ENCODE measurements around the gene ATL2. TPM values are rescaled to one million over a fixed set of nuclear protein-coding genes. Genes with fewer than 3 reads are reported as not detected.

Gene ATL2
- total RNA-seq, 1 experiment from 2014 or later, result 66.7 TPM

DNA sequence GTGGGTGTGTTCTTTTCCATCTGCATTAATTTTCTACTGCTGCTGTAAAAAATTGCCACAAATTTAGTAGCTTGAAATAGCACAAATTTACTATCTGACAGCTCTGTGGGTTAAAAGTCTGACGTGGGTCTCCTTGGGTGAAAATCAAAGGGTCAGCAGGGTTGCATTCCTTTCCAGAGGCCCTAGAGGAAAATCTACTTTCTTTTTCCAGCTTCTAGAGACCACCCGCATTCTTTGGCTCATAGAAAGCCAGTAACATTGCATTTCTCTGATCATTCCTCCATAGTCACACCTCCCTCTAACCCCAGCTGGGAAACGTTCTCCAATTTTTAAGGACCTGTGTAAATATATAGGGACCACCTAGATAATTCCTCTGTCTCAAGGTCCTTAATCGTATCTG lies 128.8 kb downstream of the ATL2 start:
- WGBS (ENCODE audit: extremely low coverage, insufficient read length, low lambda C conversion rate), result no CpG with 5 or more reads among the region's 4 CpGs
- H2BK5ac ChIP-seq (ENCODE audit: insufficient read length, low read length), result no peak overlapping the region
- H3K9ac ChIP-seq (ENCODE audit: extremely low read depth, insufficient read length, low read length), result no peak overlapping the region
- no peak overlapping the region for H4K8ac ChIP-seq (replicated peaks; ENCODE audit: insufficient read length, low read depth, low read length)
- H2BK15ac ChIP-seq (ENCODE audit: low read depth, low read length), result no peak overlapping the region
- no peak overlapping the region for H2AK5ac ChIP-seq (ENCODE audit: insufficient read length, low read length)
- H3K79me2 ChIP-seq (ENCODE audit: insufficient read depth, low read length), result no peaks in the 10 kb centered on the region
- no peak overlapping the region for H2BK120ac ChIP-seq (ENCODE audit: low read depth, low read length, poor library complexity, severe bottlenecking)
- H2AFZ ChIP-seq (ENCODE audit: low read length), result no peak overlapping the region
- H3K23me2 ChIP-seq (ENCODE audit: insufficient read length, low read depth, low read length, poor library complexity, severe bottlenecking), result no peaks in the 10 kb centered on the region
- H4K20me1 ChIP-seq (ENCODE audit: control insufficient read depth, insufficient read depth, insufficient read length), result no peaks in the 10 kb centered on the region
- Mint-ChIP-seq H3K4me1 (peaks cover 8 to 10% of the 10 kb centered on the region in 2 experiments; a peak in 2 of 4 replicates), H3K36me3 (ENCODE audit: insufficient read depth in 1 of 3, low read depth in 3 of 3) (no peaks in the 10 kb centered on the region; a peak in 1 of 7 replicates), H3K4me3 (no peak overlapping the region), H3K9me3 (no peaks in the 10 kb centered on the region), H3K27ac (no peak overlapping the region), H3K27me3 (ENCODE audit: low read depth) (peaks cover 3% of the 10 kb centered on the region)
- no peaks in the 10 kb centered on the region for H3K27me3 ChIP-seq (ENCODE audit: insufficient read depth, low read length)
- no peak overlapping the region for H3K14ac ChIP-seq (ENCODE audit: insufficient read depth, low read length)
- H4K91ac ChIP-seq (ENCODE audit: insufficient read length, low read depth, low read length), result no peak overlapping the region
- no peaks in the 10 kb centered on the region for H3K79me1 ChIP-seq (ENCODE audit: insufficient read depth, low read depth, low read length, poor library complexity, severe bottlenecking)
- no peak overlapping the region for H3K27ac ChIP-seq (ENCODE audit: insufficient read length, low read depth, low read length)
- TF ChIP-seq, protein P1, sequence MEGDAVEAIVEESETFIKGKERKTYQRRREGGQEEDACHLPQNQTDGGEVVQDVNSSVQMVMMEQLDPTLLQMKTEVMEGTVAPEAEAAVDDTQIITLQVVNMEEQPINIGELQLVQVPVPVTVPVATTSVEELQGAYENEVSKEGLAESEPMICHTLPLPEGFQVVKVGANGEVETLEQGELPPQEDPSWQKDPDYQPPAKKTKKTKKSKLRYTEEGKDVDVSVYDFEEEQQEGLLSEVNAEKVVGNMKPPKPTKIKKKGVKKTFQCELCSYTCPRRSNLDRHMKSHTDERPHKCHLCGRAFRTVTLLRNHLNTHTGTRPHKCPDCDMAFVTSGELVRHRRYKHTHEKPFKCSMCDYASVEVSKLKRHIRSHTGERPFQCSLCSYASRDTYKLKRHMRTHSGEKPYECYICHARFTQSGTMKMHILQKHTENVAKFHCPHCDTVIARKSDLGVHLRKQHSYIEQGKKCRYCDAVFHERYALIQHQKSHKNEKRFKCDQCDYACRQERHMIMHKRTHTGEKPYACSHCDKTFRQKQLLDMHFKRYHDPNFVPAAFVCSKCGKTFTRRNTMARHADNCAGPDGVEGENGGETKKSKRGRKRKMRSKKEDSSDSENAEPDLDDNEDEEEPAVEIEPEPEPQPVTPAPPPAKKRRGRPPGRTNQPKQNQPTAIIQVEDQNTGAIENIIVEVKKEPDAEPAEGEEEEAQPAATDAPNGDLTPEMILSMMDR (conservative IDR thresholded peaks at IDR 0.05), result no peak
- H3K23ac ChIP-seq (ENCODE audit: insufficient read length, low read depth, low read length), result no peak overlapping the region
- H3K4me1 ChIP-seq (ENCODE audit: insufficient read depth, low read length), result no peaks in the 10 kb centered on the region
- no peak overlapping the region for H3T11ph ChIP-seq (ENCODE audit: low read length)
- H3K4ac ChIP-seq (ENCODE audit: low read depth, low read length), result no peak overlapping the region
- no peak overlapping the region for H3K18ac ChIP-seq (ENCODE audit: insufficient read length, low read depth, low read length)
- H2BK12ac ChIP-seq (ENCODE audit: insufficient read length, low read depth, low read length), result no peak overlapping the region
- H4K5ac ChIP-seq (ENCODE audit: insufficient read length, low read depth, low read length), result no peak overlapping the region
- DNase-seq, result no peak
- no peak overlapping the region for H2BK20ac ChIP-seq (ENCODE audit: low read depth, low read length, poor library complexity, severe bottlenecking)
- H3K4me2 ChIP-seq (ENCODE audit: insufficient read depth, insufficient read length, low read length), result no peak overlapping the region
- H3K9me3 ChIP-seq (ENCODE audit: control insufficient read depth, low read depth, low read length), result no peaks in the 10 kb centered on the region
- H3K56ac ChIP-seq (ENCODE audit: insufficient read length, low read depth, low read length), result no peak overlapping the region

Data from H9 (cell line).